Central memory CD8-positive, alpha-beta T cell (primary cell): ENCODE results near the gene MYO5A.
"Not testable (repeated sequence)": the region's sequence is repeated elsewhere in the genome, so short reads cannot be mapped to it uniquely, and the experiment has no call there.

ENCODE experiments used
- ATAC-seq: fragments of 150-1000 bp; cut with Tn5 transposase; replicated peaks from 2 replicates; pipeline ENCODE4 v1.10.0; 2022; ENCODE audit warnings: mild to moderate bottlenecking, moderate FRiP score, moderate number of reproducible peaks; ENCODE audit not compliant: poor library complexity, severe bottlenecking; ENCODE audit errors: extremely low read depth
- DNase-seq, 2 donors: peaks; one replicate each; pipeline ENCODE4 v3.0.0; 2021; ENCODE audit warnings: low spot score in 2 of 2
- H3K27ac Mint-ChIP-seq: one replicate; pipeline ENCODE4 v1.8.0; 2022; ENCODE audit warnings: low read depth, mild to moderate bottlenecking, moderate library complexity, mixed read lengths
- H3K27me3 Mint-ChIP-seq: one replicate; pipeline ENCODE4 v1.8.0; 2022; ENCODE audit warnings: mixed read lengths
- H3K36me3 Mint-ChIP-seq: one replicate; pipeline ENCODE4 v1.8.0; 2022; ENCODE audit warnings: mild to moderate bottlenecking, moderate library complexity, mixed read lengths; ENCODE audit not compliant: insufficient read depth
- H3K4me1 Mint-ChIP-seq: one replicate; pipeline ENCODE4 v1.8.0; 2022; ENCODE audit warnings: mixed read lengths
- H3K4me3 Mint-ChIP-seq: one replicate; pipeline ENCODE4 v1.8.0; 2022; ENCODE audit warnings: mild to moderate bottlenecking, moderate library complexity, mixed read lengths
- H3K9me3 Mint-ChIP-seq: one replicate; pipeline ENCODE4 v1.8.0; 2022; ENCODE audit warnings: mixed read lengths

The MYO5A gene

GRCh38 chr15:52464040-52464439 is 64.6 kb downstream of the MYO5A start:
- H3K4me3 Mint-ChIP-seq = peak overlapping the region; percentile 73
- ATAC-seq (peak; percentile 31), DNase-seq (no peak)
- H3K27me3 Mint-ChIP-seq = no peaks in the 10 kb centered on the region
- peaks cover 45% of the 10 kb centered on the region for H3K4me1 Mint-ChIP-seq
- peaks cover 14% of the 10 kb centered on the region for H3K36me3 Mint-ChIP-seq
- peak overlapping the region; percentile 95 for H3K27ac Mint-ChIP-seq
- H3K9me3 Mint-ChIP-seq = peaks cover 5% of the 10 kb centered on the region

DNA sequence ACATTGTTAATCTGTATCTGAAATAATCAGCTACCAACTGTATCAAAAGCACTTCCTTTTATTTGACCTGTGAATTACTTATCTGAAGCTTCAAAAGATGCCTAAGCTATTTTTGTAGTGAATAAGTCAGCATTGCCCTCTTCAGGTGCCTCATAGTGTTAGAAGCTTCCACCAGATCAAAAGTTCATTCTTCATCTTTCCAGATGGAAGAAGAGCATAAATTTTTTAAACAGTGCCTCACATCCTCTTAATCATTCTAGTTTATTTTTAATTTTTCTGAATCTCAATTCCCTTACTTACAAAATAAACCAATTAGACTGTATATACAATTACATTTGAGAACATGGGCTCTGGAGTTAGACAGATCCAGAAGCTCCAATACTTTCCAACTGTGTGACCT is 65.0 kb downstream of the MYO5A start:
- Mint-ChIP-seq H3K4me3 (peak overlapping the region; percentile 73), H3K36me3 (peaks cover 14% of the 10 kb centered on the region), H3K27me3 (no peaks in the 10 kb centered on the region), H3K9me3 (peaks cover 5% of the 10 kb centered on the region), H3K27ac (peak overlapping the region; percentile 95), H3K4me1 (peaks cover 46% of the 10 kb centered on the region)
- DNase-seq (no peak), ATAC-seq (no peak)

GRCh38 chr15:52462806-52463360 is 65.8 kb downstream of the MYO5A start:
- Mint-ChIP-seq H3K4me3 (no peak overlapping the region), H3K27me3 (no peaks in the 10 kb centered on the region), H3K9me3 (peaks cover 5% of the 10 kb centered on the region), H3K4me1 (peaks cover 49% of the 10 kb centered on the region), H3K27ac (peak overlapping the region; percentile 95), H3K36me3 (peaks cover 14% of the 10 kb centered on the region)
- DNase-seq (no peak), ATAC-seq (no peak)

GRCh38 chr15:52459701-52460100 is 69.0 kb downstream of the MYO5A start:
- not testable (repeated sequence) for H3K9me3 Mint-ChIP-seq

GRCh38 chr15:52459265-52459664 is 69.4 kb downstream of the MYO5A start:
- H3K27me3 Mint-ChIP-seq, H3K27ac Mint-ChIP-seq, DNase-seq, H3K4me3 Mint-ChIP-seq, H3K36me3 Mint-ChIP-seq, ATAC-seq, H3K9me3 Mint-ChIP-seq: not testable (repeated sequence)
- peaks cover 48% of the 10 kb centered on the region for H3K4me1 Mint-ChIP-seq

More at GRCh38 chr15:52459701-52460100, 69.0 kb downstream of the MYO5A start:
- not testable (repeated sequence) for H3K27me3 Mint-ChIP-seq, ATAC-seq, H3K36me3 Mint-ChIP-seq, H3K27ac Mint-ChIP-seq, H3K4me3 Mint-ChIP-seq, DNase-seq
- H3K4me1 Mint-ChIP-seq = peaks cover 49% of the 10 kb centered on the region

DNA sequence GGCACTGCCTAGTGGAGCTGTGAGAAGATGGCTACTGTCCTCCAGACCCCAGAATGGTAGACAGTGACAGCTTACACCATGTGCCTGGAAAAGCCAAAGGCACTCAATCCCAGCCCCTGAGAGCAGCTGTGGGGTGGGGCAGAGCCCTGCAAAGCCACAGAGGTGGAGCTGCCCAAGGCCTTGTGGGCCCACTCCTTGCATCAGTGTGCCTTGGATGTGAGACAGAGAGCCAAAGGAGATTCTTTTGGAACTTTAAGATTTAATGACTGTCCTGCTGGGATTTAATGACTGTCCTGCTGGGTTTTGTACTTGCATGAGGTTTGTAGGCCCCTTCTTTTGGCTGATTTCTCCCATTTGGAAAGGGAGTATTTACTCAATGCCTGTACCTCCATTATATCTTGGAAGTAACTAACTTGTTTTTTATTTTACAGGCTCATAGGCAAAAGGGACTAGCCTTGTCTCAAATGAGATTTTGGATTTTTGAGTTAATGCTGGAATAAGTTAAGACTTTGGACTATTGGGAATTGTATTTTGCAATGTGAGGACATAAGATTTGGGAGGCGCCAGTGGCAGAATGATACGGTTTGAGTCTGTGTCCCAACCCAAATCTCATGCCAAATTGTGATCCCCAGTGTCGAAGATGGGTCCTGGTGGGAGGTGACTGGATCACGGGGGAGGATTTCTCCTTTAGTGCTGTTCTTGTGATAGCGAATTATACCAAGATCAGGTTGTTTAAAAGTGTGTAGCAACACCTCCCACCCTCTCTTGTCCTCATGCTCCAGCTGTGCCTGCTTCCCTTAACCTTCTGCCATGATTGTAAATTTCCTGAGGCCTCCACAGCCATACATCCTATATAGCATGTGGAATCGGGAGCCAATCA is 80.4 kb downstream of the MYO5A start:
- H3K36me3 Mint-ChIP-seq = peaks cover 1% of the 10 kb centered on the region
- DNase-seq = no peak

GRCh38 chr15:52445954-52446353 is 82.7 kb downstream of the MYO5A start:
- Mint-ChIP-seq H3K4me1 (peaks cover 49% of the 10 kb centered on the region), H3K36me3 (peaks cover 1% of the 10 kb centered on the region), H3K9me3 (no peaks in the 10 kb centered on the region), H3K27me3 (no peaks in the 10 kb centered on the region), H3K4me3 (no peak overlapping the region), H3K27ac (no peak overlapping the region)
- no peak for DNase-seq
- no peak for ATAC-seq

More for the DNA sequence above, 80.4 kb downstream of the MYO5A start:
- Mint-ChIP-seq H3K27me3 (no peaks in the 10 kb centered on the region), H3K4me1 (peaks cover 59% of the 10 kb centered on the region), H3K4me3 (no peak overlapping the region), H3K9me3 (no peaks in the 10 kb centered on the region), H3K27ac (no peak overlapping the region)
- ATAC-seq = no peak

- H3K4me1 Mint-ChIP-seq = peaks cover 49% of the 10 kb centered on the region
- no peak overlapping the region for H3K4me3 Mint-ChIP-seq
- H3K27ac Mint-ChIP-seq = no peak overlapping the region
- H3K27me3 Mint-ChIP-seq = no peaks in the 10 kb centered on the region
- DNase-seq (no peak), ATAC-seq (no peak)
- no peaks in the 10 kb centered on the region for H3K36me3 Mint-ChIP-seq
- H3K9me3 Mint-ChIP-seq = no peaks in the 10 kb centered on the region
Observed at GRCh38 chr15:52445553-52445952, 83.1 kb downstream of the MYO5A start.

DNA sequence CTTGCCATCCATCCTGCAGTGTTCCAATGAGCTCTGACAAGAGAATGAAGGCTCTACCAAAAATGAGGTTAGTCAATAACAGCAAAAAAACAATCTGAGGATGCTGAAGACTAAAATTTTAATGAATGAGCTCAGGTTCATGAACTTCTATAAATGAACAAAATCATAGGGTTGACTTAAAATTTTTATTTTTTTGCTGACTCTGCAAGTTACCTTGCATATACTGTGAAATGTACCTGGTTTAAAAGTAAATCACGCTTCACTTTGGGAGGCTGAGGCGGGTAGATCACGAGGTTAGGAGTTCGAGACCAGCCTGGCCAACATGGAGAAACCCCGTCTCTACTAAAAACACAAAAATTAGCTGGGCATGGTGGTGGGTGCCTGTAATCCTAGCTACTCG is 85.5 kb downstream of the MYO5A start:
- not testable (repeated sequence) for ATAC-seq, H3K9me3 Mint-ChIP-seq, H3K36me3 Mint-ChIP-seq, DNase-seq, H3K27me3 Mint-ChIP-seq, H3K27ac Mint-ChIP-seq, H3K4me3 Mint-ChIP-seq
- peaks cover 61% of the 10 kb centered on the region for H3K4me1 Mint-ChIP-seq

GRCh38 chr15:52441841-52442240 is 86.8 kb downstream of the MYO5A start:
- no peaks in the 10 kb centered on the region for H3K27me3 Mint-ChIP-seq
- H3K27ac Mint-ChIP-seq = peak overlapping the region; percentile 6
- no peak for ATAC-seq
- H3K4me1 Mint-ChIP-seq = peaks cover 56% of the 10 kb centered on the region
- H3K36me3 Mint-ChIP-seq = peaks cover 4% of the 10 kb centered on the region
- no peaks in the 10 kb centered on the region for H3K9me3 Mint-ChIP-seq
- H3K4me3 Mint-ChIP-seq = no peak overlapping the region
- DNase-seq = no peak

GRCh38 chr15:52440946-52441345 is 87.7 kb downstream of the MYO5A start:
- ATAC-seq (no peak), DNase-seq (no peak)
- Mint-ChIP-seq H3K4me1 (peaks cover 57% of the 10 kb centered on the region), H3K27ac (no peak overlapping the region), H3K4me3 (no peak overlapping the region), H3K9me3 (no peaks in the 10 kb centered on the region), H3K27me3 (no peaks in the 10 kb centered on the region), H3K36me3 (peaks cover 4% of the 10 kb centered on the region)

- H3K4me3 Mint-ChIP-seq = no peak overlapping the region
- H3K4me1 Mint-ChIP-seq = peaks cover 53% of the 10 kb centered on the region
- no peak for ATAC-seq
- no peak for DNase-seq
- no peaks in the 10 kb centered on the region for H3K9me3 Mint-ChIP-seq
- peaks cover 4% of the 10 kb centered on the region for H3K36me3 Mint-ChIP-seq
- H3K27ac Mint-ChIP-seq = no peak overlapping the region
- H3K27me3 Mint-ChIP-seq = no peaks in the 10 kb centered on the region
Observed at GRCh38 chr15:52440414-52440813, 88.3 kb downstream of the MYO5A start.

DNA sequence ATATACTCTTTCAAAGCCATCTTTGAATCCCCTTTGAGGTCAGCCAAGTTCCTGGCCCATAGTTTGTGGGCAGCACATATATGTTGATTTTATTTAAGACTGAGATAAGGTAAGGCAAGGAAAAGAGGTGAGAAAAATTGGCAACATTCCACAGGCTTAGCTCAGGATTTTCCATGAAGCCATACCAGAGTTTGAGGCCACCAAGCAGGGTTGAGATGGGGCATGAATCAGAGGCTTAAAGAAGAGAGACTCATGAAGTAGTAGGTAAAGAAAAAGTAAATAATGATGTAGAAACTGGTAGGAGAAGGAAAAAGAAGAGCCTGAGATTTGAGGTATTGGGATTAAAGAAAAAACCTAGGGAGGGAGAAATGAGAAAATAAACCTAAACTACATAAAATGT is 89.2 kb downstream of the MYO5A start:
- peaks cover 52% of the 10 kb centered on the region for H3K4me1 Mint-ChIP-seq
- no peak overlapping the region for H3K4me3 Mint-ChIP-seq
- DNase-seq (no peak), ATAC-seq (no peak)
- no peaks in the 10 kb centered on the region for H3K9me3 Mint-ChIP-seq
- no peaks in the 10 kb centered on the region for H3K27me3 Mint-ChIP-seq
- H3K36me3 Mint-ChIP-seq = peaks cover 4% of the 10 kb centered on the region
- H3K27ac Mint-ChIP-seq = no peak overlapping the region
